HepG2 (cell line): ENCODE results near the gene MGAT5. TPM values are rescaled to one million over a fixed set of nuclear protein-coding genes. Genes with fewer than 3 reads are reported as not detected.
A peak's percentile ranks its signal among the peaks of the same experiment; 100 is the strongest.

ENCODE experiments used
- ATF7 ChIP-seq, 2 experiments: fragments of 450-650 bp in 1 of 2; sonication (generic) in 1 of 2; formaldehyde crosslinking in 1 of 2; IDR thresholded peaks; 2 replicates each; pipeline versions ENCODE4 v1.4.0 to v1.6.1; 2016 to 2020; ENCODE audit warnings: antibody characterized with exemption in 1 of 2, mild to moderate bottlenecking in 1 of 2, missing genetic modification reagents in 1 of 2
- CREB1 ChIP-seq, 2 experiments: fragments of 450-650 bp in 1 of 2; IDR thresholded peaks; 2 replicates each; pipeline ENCODE4 v1.6.1; 2016 to 2017; ENCODE audit warnings: control low read depth in 1 of 2, mild to moderate bottlenecking in 1 of 2, missing compliant biosample characterization in 1 of 2, missing genetic modification characterization in 1 of 2
- DNMT1 ChIP-seq: sonication (generic); formaldehyde crosslinking; IDR thresholded peaks from 2 replicates; pipeline ENCODE4 v1.5.1; 2020; ENCODE audit warnings: mild to moderate bottlenecking, missing genetic modification reagents
- HDAC1 ChIP-seq: sonication (generic); formaldehyde crosslinking; IDR thresholded peaks from 2 replicates; pipeline ENCODE4 v1.5.1; 2020; ENCODE audit warnings: mild to moderate bottlenecking, missing genetic modification reagents
- HMGXB3 ChIP-seq: sonication (generic); formaldehyde crosslinking; IDR thresholded peaks from 2 replicates; pipeline ENCODE4 v1.4.0; 2020; ENCODE audit warnings: missing genetic modification reagents, borderline replicate concordance
- RNF2 ChIP-seq: fragments of 450-650 bp; conservative IDR thresholded peaks from 2 replicates; pipeline ENCODE4 v1.6.1; 2016; ENCODE audit warnings: low read depth
- SETDB1 ChIP-seq: sonication (generic); formaldehyde crosslinking; IDR thresholded peaks from 2 replicates; pipeline ENCODE4 v1.5.1; 2020; ENCODE audit warnings: missing genetic modification reagents, mild to moderate bottlenecking, borderline replicate concordance
- SMAD3 ChIP-seq: sonication (generic); formaldehyde crosslinking; IDR thresholded peaks from 2 replicates; pipeline ENCODE4 v1.4.0; 2020; ENCODE audit warnings: missing genetic modification reagents
- SPEN ChIP-seq: sonication (generic); formaldehyde crosslinking; IDR thresholded peaks from 2 replicates; pipeline ENCODE4 v1.5.1; 2020; ENCODE audit warnings: low read depth, mild to moderate bottlenecking, missing genetic modification reagents
- TRIM24 ChIP-seq: sonication (generic); formaldehyde crosslinking; IDR thresholded peaks from 2 replicates; pipeline ENCODE4 v1.8.0; 2022; ENCODE audit warnings: mild to moderate bottlenecking, missing genetic modification reagents
- ZBTB43 ChIP-seq: sonication (generic); formaldehyde crosslinking; conservative IDR thresholded peaks from 2 replicates; pipeline ENCODE4 v1.4.0; 2020; ENCODE audit warnings: missing genetic modification reagents
- ZFYVE20 ChIP-seq: sonication (generic); formaldehyde crosslinking; IDR thresholded peaks from 2 replicates; pipeline ENCODE4 v1.8.0; 2023; ENCODE audit warnings: low read depth, mild to moderate bottlenecking, moderate library complexity, missing genetic modification reagents, borderline replicate concordance
- ZNF282 ChIP-seq: fragments of 450-650 bp; IDR thresholded peaks from 2 replicates; pipeline ENCODE4 v1.6.1; 2018; ENCODE audit not compliant: partially characterized antibody
- ZNF367 ChIP-seq: sonication (generic); formaldehyde crosslinking; IDR thresholded peaks from 2 replicates; pipeline ENCODE4 v1.4.0; 2020; ENCODE audit warnings: missing genetic modification reagents, borderline replicate concordance
- ZNF530 ChIP-seq: sonication (generic); formaldehyde crosslinking; IDR thresholded peaks from 2 replicates; pipeline ENCODE4 v1.5.0; 2020; ENCODE audit warnings: low read depth, mild to moderate bottlenecking, missing genetic modification reagents
- ZNF614 ChIP-seq: IDR thresholded peaks from 2 replicates; pipeline ENCODE4 v1.6.1; 2018; ENCODE audit warnings: missing biosample characterization, missing genetic modification reagents, inconsistent platforms, borderline replicate concordance
- ZNF768 ChIP-seq: sonication (generic); formaldehyde crosslinking; IDR thresholded peaks from 2 replicates; pipeline ENCODE4 v1.4.0; 2020; ENCODE audit warnings: missing genetic modification reagents
- polyA plus RNA-seq, 8 experiments: library from polyadenylated mRNA; depleted of rRNA in 3 of 8; stranded (reverse) in 7 of 8; unstranded in 1 of 8; fragments of >200 nt; fragmentation: Illumina TruSeq in 4 of 8; extraction: Trizol in 4 of 8; gene quantifications; 2 replicates each; pipeline versions ENCODE4 v1.2.1 to v1.2.3, GENCODE V29; 2011 to 2016; ENCODE audit warnings: low read depth in 4 of 8, missing spikeins in 1 of 8, mixed read lengths in 1 of 8; ENCODE audit not compliant: insufficient read depth in 1 of 8
- total RNA-seq, 5 experiments: library from RNA; depleted of rRNA; stranded (reverse); fragments of >200 nt; fragmentation: Illumina TruSeq; extraction: Trizol; gene quantifications; 2 replicates each; pipeline ENCODE4 v1.2.3, GENCODE V29; 2016; ENCODE audit warnings: low read depth in 1 of 5

Gene MGAT5
- total and polyA plus RNA-seq, 2 of the 13 experiments (the other 11 are each of a cell fraction or from before 2014, with no cell fraction given) = 33.1 to 60.2 TPM

DNA sequence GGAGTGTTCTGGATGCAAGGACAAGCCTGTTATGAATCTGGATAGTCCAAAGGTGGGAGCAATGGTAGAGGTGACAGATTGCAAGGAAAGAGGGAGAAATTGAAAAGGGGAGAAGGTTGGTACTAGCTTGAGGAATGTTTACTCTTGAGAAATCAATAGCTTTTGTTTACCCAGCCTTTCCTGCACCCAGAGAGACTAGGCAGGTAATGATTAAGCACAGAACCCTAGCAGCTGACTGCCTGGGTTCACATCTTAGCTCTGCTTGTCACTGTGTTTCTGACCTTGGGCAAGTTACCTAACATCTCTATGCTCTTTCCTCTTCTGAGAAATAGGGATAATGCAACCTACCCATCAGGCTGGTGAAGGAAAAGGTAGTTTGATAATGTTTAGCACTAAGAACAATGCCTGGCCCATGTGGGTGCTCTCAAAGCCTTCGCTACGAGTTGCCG, 178.6 kb downstream of the MGAT5 start (continued):
- no peak; the same call in 1 of the 2 replicates for TF ChIP-seq ZBTB43 (CRISPR knock-in tag)
- no peak for TF ChIP-seq ATF7 (IDR thresholded peaks at IDR 0.05)
- no peak for TF ChIP-seq ATF7 (CRISPR knock-in tag; IDR thresholded peaks at IDR 0.05)
- no peak for TF ChIP-seq SPEN (CRISPR knock-in tag)
- TF ChIP-seq ZNF530 (CRISPR knock-in tag) = no peak
- TF ChIP-seq DNMT1 (CRISPR knock-in tag) = no peak
- TF ChIP-seq HDAC1 (CRISPR knock-in tag) = peak; percentile 90
- TF ChIP-seq ZNF768 (CRISPR knock-in tag) = no peak
- no peak for TF ChIP-seq CREB1 (IDR thresholded peaks at IDR 0.05)
- peak; percentile 76 for TF ChIP-seq CREB1 (CRISPR knock-in tag; IDR thresholded peaks at IDR 0.05)
- no peak for TF ChIP-seq ZFYVE20 (CRISPR knock-in tag)
- TF ChIP-seq TRIM24 (CRISPR knock-in tag) = no peak
- TF ChIP-seq ZNF282 = no peak
- peak; percentile 97 for TF ChIP-seq ZNF614
- TF ChIP-seq ZNF367 = no peak
- TF ChIP-seq RNF2 = no peak
- TF ChIP-seq HMGXB3 (CRISPR knock-in tag) = 0 out of 2 replicates have a peak, but pooled peaks have one; percentile 59
- no peak for TF ChIP-seq SETDB1 (CRISPR knock-in tag)
- TF ChIP-seq SMAD3 (CRISPR knock-in tag) = peak; percentile 98
